OCI-LY3 (cell line): ENCODE data around the gene KCNH5.

ENCODE experiments used
- CTCF ChIP-seq: fragments of 200-600, 300-600 bp; sonication (generic); IDR thresholded peaks from 2 replicates; pipeline ENCODE4 v1.5.1; 2014; ENCODE audit warnings: antibody characterized with exemption, low read length, low read depth
- EZH2phosphoT487 ChIP-seq: fragments of 200-600 bp; shearing (Covaris generic); IDR thresholded peaks from 2 replicates; pipeline ENCODE4 v1.6.1; 2018; ENCODE audit warnings: antibody characterized with exemption, mixed run types, low read depth

- TF ChIP-seq CTCF (no peak), EZH2phosphoT487 (no peak)
These were observed 390.6 kb downstream of the KCNH5 start for GRCh38 chr14:62654641-62655040.
